ENCODE data around the gene TMEM89.

GRCh38 chr3:48585411-48585810, 36.2 kb downstream of the TMEM89 start:
- TF ChIP-seq CTCF (IDR thresholded peaks at IDR 0.05) (no peak), EZH2 (IDR thresholded peaks at IDR 0.05; ENCODE audit: borderline replicate concordance, insufficient read depth, low read depth, low read length, poor library complexity, severe bottlenecking) (no peak)
